Measurements from ENCODE around the gene SLC25A19. TPM values are rescaled to one million over a fixed set of nuclear protein-coding genes. Genes with fewer than 3 reads are reported as not detected.

The SLC25A19 gene
- total and polyA plus RNA-seq, 2 of the 8 experiments (the other 6 are each of a cell fraction or from before 2014, with no cell fraction given): 28.6 to 32.6 TPM

- TF ChIP-seq CHD7 (IDR thresholded peaks at IDR 0.05; ENCODE audit: insufficient replicate concordance, low read length) (no peak), CHD2 (IDR thresholded peaks at IDR 0.05; ENCODE audit: low read length) (peak; percentile 97), SUZ12 (IDR thresholded peaks at IDR 0.05; ENCODE audit: low read length) (no peak), CHD1 (IDR thresholded peaks at IDR 0.05; ENCODE audit: low read depth, low read length) (no peak), SAP30 (IDR thresholded peaks at IDR 0.05; ENCODE audit: insufficient read depth, insufficient replicate concordance, low read length) (no peak), SIX5 (IDR thresholded peaks at IDR 0.05; ENCODE audit: low read depth, low read length) (no peak), TBP (IDR thresholded peaks at IDR 0.05; ENCODE audit: low read depth, low read length) (peak; percentile 86), POU5F1 (IDR thresholded peaks at IDR 0.05; ENCODE audit: low read depth, low read length) (no peak), YY1 (IDR thresholded peaks at IDR 0.05; ENCODE audit: low read depth, low read length) (peak; percentile 94), NRF1 (IDR thresholded peaks at IDR 0.05; ENCODE audit: low read depth, low read length) (no peak), EGR1 (IDR thresholded peaks at IDR 0.05; ENCODE audit: borderline replicate concordance, low read depth, low read length) (no peak)
Observed at GRCh38 chr17:75261336-75262111, 27.7 kb downstream of the SLC25A19 start, which contains the start of the genes GGA3 and MRPS7 (continued).
